Subcutaneous adipose tissue (tissue), 4 donors: ENCODE data around the gene CPNE7. TPM values are rescaled to one million over a fixed set of nuclear protein-coding genes. Genes with fewer than 3 reads are reported as not detected.

ENCODE experiments used
- total RNA-seq, 4 donors: library from RNA; depleted of rRNA; stranded (reverse); fragments of >200 nt; gene quantifications; one replicate each; pipeline ENCODE4 v1.1.0, GENCODE V29; 2016
- TF ChIP-seq, protein P1 (sequence below): fragments of 450-650 bp; IDR thresholded peaks from one replicate; pipeline ENCODE4 v1.5.1; 2016; ENCODE audit warnings: low read depth, mild to moderate bottlenecking, control low read depth, antibody characterized with exemption, moderate library complexity

Gene CPNE7
- total RNA-seq, 4 donors from 2014 or later = not detected

DNA sequence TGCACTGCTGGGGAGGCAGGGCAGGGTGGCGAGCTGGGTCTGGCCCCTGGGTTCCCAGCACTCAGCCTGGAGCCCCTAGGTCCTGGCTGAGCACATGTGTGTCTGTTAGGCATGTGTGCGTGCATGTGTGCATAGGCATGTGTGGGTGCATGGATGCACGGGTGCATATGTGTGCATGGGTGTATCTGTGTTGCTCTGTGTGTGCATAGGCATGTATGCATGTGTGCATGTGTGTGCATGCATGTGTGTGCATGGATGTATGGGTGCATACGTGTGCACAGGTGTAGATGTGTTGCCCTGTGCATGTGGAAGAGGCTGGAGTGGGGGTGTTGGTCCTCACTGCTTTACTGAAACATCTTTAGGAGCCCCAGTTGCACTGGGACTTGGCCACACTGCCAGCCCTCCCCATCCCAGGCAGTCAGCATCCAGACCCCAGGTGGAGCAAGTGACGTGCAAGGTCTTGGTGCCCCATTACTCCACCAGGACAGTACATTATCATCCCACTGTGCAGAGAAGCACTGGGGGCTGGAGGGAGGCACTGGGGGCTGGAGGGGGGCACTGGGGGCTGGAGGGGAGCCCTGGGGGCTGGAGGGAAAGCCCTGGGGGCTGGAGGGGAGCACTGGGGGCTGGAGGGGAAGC is 27.5 kb downstream of the CPNE7 start:
- TF ChIP-seq, protein P1, sequence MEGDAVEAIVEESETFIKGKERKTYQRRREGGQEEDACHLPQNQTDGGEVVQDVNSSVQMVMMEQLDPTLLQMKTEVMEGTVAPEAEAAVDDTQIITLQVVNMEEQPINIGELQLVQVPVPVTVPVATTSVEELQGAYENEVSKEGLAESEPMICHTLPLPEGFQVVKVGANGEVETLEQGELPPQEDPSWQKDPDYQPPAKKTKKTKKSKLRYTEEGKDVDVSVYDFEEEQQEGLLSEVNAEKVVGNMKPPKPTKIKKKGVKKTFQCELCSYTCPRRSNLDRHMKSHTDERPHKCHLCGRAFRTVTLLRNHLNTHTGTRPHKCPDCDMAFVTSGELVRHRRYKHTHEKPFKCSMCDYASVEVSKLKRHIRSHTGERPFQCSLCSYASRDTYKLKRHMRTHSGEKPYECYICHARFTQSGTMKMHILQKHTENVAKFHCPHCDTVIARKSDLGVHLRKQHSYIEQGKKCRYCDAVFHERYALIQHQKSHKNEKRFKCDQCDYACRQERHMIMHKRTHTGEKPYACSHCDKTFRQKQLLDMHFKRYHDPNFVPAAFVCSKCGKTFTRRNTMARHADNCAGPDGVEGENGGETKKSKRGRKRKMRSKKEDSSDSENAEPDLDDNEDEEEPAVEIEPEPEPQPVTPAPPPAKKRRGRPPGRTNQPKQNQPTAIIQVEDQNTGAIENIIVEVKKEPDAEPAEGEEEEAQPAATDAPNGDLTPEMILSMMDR = no peak

DNA sequence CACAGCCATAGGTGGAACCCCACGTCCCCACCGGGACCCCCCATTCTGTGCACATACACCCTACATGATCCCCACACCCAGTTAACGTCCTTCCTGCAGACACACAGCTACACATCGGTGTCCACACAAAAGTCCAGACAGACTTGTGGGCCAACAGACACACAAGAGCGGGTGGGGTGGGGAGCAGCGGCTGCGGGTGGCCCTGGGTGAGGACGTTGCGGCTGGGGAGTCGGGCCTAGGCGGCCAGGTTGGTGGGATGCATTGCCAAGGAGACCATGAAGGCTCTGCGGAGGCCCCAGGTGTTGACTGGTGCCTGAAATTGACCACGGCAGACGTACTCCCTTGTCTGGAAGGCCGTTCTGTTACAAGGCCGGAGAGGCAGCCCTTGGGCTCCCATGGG is 29.2 kb downstream of the CPNE7 start:
- TF ChIP-seq, protein P1 = no peak

DNA sequence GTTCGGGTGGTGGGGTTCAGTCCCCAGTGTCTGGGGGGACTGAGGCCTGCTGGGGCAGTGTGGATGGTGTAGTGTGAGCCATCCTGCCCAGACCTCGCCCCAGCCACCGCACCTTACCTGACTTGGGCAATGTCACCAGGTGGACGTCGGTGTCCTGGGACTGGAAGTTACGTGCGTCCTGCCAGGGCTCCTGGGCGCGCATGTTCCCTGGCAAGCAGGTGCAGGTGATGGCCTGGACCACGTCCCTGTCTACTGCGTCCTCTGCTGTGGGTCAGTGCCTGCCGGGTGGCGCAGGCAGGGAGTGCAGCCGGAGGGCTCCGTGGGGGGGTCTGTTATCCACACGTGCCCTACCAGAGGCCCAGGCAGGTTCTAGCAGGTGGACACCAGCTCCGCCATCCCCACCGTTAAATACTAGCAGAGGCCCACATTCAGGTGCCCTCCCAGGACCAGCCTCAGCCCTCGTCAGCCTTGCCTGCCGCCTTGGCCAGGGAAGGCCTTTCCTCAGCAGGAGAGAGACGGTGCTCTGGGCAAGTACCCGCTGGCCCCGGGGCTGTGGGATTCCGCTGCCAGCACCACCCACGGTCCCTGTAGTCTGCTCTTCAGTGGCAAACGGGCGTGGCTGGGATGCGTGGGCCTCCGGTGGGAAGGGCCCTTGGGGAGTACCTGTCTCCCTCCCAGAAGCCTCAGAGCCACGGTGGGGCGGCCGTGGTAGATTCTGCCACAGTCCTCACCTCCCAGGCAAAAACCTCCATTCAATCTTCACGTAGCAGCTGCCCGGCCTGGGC is 29.8 kb downstream of the CPNE7 start:
- TF ChIP-seq, protein P1 = no peak

DNA sequence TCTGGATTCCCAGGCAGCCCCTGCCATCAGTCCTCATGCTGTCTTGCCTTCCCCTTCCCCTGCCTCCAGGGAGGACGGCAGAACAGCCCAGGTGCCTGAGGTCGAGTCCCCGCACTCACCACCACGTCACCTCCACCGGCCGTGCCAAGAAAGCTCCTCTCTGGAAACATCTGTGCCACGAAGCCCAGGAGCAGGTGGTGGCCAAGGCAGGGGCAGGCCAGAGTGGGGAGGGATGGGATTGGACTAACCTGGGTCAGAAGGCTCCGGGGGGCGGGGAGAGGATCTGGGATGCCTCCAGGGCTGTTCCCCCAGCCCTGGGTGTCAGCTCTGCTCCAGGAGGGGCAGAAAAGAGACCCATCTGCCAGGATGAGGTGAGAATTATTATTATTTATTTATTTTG is 30.4 kb downstream of the CPNE7 start:
- TF ChIP-seq, protein P1 = no peak

DNA sequence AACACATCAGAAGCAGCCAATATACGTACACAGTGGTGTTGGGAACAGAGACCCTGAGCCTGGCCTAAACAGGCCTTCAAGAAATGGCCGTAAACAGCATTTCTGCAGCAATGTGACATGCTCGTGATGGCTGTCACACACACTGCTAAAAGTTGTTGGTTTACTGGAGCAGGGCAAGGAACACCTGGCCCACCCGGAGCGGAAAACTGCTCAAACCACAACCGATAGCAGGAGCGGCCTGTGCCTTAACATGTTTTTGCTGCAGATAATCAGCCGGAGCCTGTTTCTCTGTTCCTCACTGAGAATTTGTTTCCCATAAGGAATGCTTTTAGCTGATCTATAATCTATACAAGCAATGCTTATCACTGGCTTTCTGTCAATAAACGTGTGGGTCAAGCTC is 31.9 kb downstream of the CPNE7 start:
- TF ChIP-seq, protein P1 = no peak

DNA sequence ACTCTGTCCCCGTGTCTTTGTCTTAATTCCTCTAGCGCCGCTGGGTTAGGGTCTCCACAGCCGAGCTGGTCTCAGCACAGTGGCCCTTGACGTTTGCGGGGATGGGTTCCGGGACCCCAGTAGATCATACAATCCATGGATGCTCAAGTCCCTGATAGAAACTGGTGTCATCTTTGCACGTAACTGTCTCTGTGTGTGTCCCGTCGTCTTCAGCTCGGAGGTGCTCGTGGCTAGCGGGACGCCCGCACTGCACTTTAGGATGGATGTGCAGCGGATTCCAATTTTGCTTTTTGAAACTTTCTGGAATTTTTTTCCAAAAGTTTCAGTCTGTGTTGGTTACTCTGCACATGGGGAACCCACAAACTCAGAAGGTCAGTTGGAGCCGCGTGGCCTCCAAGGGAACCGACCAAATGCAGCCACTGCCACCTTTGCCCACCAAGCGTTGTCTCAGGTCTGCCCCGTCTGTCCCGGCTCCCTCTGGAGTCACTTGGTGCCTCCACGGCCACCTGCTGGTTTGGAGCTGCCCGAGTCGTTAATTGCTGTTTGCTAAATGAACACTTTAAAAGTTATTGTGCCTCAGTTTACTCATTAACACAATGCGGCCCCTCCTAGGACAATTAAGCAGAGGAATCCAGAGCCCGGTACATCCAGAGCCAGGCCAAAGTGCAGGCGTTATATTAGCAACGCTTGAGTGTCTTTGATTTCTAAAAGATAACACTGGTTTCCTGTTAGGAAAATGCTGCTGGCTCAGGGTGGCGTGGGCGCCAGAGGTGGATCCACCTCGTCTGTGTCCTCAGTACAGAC is 32.6 kb downstream of the CPNE7 start:
- TF ChIP-seq, protein P1 = no peak

DNA sequence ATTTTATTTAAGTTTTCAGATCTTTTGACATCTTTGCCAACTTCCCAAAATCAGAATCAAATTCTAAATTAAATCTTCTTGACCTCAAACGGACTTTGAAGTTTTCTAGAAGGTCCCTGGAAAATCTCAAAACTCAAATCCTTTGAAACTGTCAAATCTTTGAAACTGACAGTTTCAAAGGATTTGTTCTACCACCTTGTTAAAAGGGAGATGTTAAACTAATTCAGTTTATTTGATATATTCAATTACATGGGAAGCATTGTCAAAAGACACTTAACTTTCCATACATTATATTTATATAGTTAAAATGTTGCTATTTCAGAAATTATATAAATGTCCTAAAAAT is 34.5 kb downstream of the CPNE7 start:
- TF ChIP-seq, protein P1 = no peak
